ENCODE data around the gene PLOD1.

PLOD1 gene

GRCh38 chr1:11960276-11960675 is 25.8 kb downstream of the PLOD1 start:
- Histone ChIP-seq H3K27me3 (ENCODE audit: insufficient read depth, low read length, poor library complexity, severe bottlenecking) (no peaks in the 10 kb centered on the region), H3F3A (ENCODE audit: low read depth) (no peaks in the 10 kb centered on the region), H3K79me2 (ENCODE audit: insufficient read depth, low read length) (no peaks in the 10 kb centered on the region), H3K36me3 (ENCODE audit: insufficient read depth, low read length) (peaks cover 22% of the 10 kb centered on the region; the same call in 1 of the 2 replicates), H2AFZ (ENCODE audit: low read length) (no peak overlapping the region), H3K4me2 (ENCODE audit: low read depth, low read length, poor library complexity, severe bottlenecking) (no peak overlapping the region), H3K9me2 (replicated peaks; ENCODE audit: low read depth, low read length) (no peaks in the 10 kb centered on the region), H4K20me1 (ENCODE audit: insufficient read depth, low read length, poor library complexity, severe bottlenecking) (no peaks in the 10 kb centered on the region), H3K4me1 (ENCODE audit: insufficient read depth, low read length, poor library complexity, severe bottlenecking) (no peaks in the 10 kb centered on the region), H3K4me3 (ENCODE audit: low read length, poor library complexity, severe bottlenecking) (no peak overlapping the region), H3K9ac (ENCODE audit: low read depth, low read length, poor library complexity, severe bottlenecking) (no peak overlapping the region), H3K9me3 (ENCODE audit: insufficient read depth, low read depth, low read length) (no peaks in the 10 kb centered on the region)
- TF ChIP-seq EZH2phosphoT487 (IDR thresholded peaks at IDR 0.05; ENCODE audit: borderline replicate concordance) (no peak), CTCF (conservative IDR thresholded peaks at IDR 0.05; ENCODE audit: low read length) (no peak)

- Histone ChIP-seq H2AFZ (ENCODE audit: low read length) (no peak overlapping the region), H4K20me1 (ENCODE audit: insufficient read depth, low read length, poor library complexity, severe bottlenecking) (no peaks in the 10 kb centered on the region), H3K9ac (ENCODE audit: low read depth, low read length, poor library complexity, severe bottlenecking) (no peak overlapping the region), H3K9me3 (ENCODE audit: insufficient read depth, low read depth, low read length) (no peaks in the 10 kb centered on the region), H3K36me3 (ENCODE audit: insufficient read depth, low read length) (peaks cover 26% of the 10 kb centered on the region; the same call in 1 of the 2 replicates), H3F3A (ENCODE audit: low read depth) (no peaks in the 10 kb centered on the region), H3K9me2 (replicated peaks; ENCODE audit: low read depth, low read length) (no peaks in the 10 kb centered on the region), H3K79me2 (ENCODE audit: insufficient read depth, low read length) (no peaks in the 10 kb centered on the region), H3K4me1 (ENCODE audit: insufficient read depth, low read length, poor library complexity, severe bottlenecking) (no peaks in the 10 kb centered on the region), H3K27me3 (ENCODE audit: insufficient read depth, low read length, poor library complexity, severe bottlenecking) (no peaks in the 10 kb centered on the region), H3K4me3 (ENCODE audit: low read length, poor library complexity, severe bottlenecking) (no peak overlapping the region), H3K4me2 (ENCODE audit: low read depth, low read length, poor library complexity, severe bottlenecking) (no peak overlapping the region)
- TF ChIP-seq EZH2phosphoT487 (IDR thresholded peaks at IDR 0.05; ENCODE audit: borderline replicate concordance) (no peak), CTCF (conservative IDR thresholded peaks at IDR 0.05; ENCODE audit: low read length) (no peak)
These were observed 26.2 kb downstream of the PLOD1 start for GRCh38 chr1:11960715-11961114.

GRCh38 chr1:11961230-11961629 is 26.7 kb downstream of the PLOD1 start:
- Histone ChIP-seq H3K9me3 (ENCODE audit: insufficient read depth, low read depth, low read length) (no peaks in the 10 kb centered on the region), H3K4me3 (ENCODE audit: low read length, poor library complexity, severe bottlenecking) (no peak overlapping the region), H2AFZ (ENCODE audit: low read length) (no peak overlapping the region), H3K27me3 (ENCODE audit: insufficient read depth, low read length, poor library complexity, severe bottlenecking) (no peaks in the 10 kb centered on the region), H4K20me1 (ENCODE audit: insufficient read depth, low read length, poor library complexity, severe bottlenecking) (no peaks in the 10 kb centered on the region), H3K9me2 (replicated peaks; ENCODE audit: low read depth, low read length) (no peaks in the 10 kb centered on the region), H3K79me2 (ENCODE audit: insufficient read depth, low read length) (no peaks in the 10 kb centered on the region), H3K9ac (ENCODE audit: low read depth, low read length, poor library complexity, severe bottlenecking) (no peak overlapping the region), H3K4me1 (ENCODE audit: insufficient read depth, low read length, poor library complexity, severe bottlenecking) (no peaks in the 10 kb centered on the region), H3K36me3 (ENCODE audit: insufficient read depth, low read length) (peaks cover 29% of the 10 kb centered on the region; the same call in 1 of the 2 replicates), H3K4me2 (ENCODE audit: low read depth, low read length, poor library complexity, severe bottlenecking) (no peak overlapping the region), H3F3A (ENCODE audit: low read depth) (no peaks in the 10 kb centered on the region)
- TF ChIP-seq EZH2phosphoT487 (IDR thresholded peaks at IDR 0.05; ENCODE audit: borderline replicate concordance) (no peak), CTCF (conservative IDR thresholded peaks at IDR 0.05; ENCODE audit: low read length) (no peak)
